Jurkat, Clone E6-1 (cell line): Measurements from ENCODE around the gene MEP1B.

Source experiments
- DNase-seq: peaks from one replicate; pipeline ENCODE4 v3.0.0-alpha.2; 2011; ENCODE audit warnings: low read depth, low spot score
- H3K4me3 ChIP-seq: 2 replicates; pipeline ENCODE4 v1.5.1; 2011; ENCODE audit warnings: mild to moderate bottlenecking, low read length, control low read depth, moderate library complexity

The MEP1B gene

GRCh38 chr18:32258148-32258547 is 68.3 kb downstream of the MEP1B start:
- H3K4me3 ChIP-seq: no peak overlapping the region
- no peak for DNase-seq

- DNase-seq: no peak
- no peak overlapping the region for H3K4me3 ChIP-seq
Measured at GRCh38 chr18:32258558-32259204, 68.8 kb downstream of the MEP1B start.

GRCh38 chr18:32259553-32259952 is 69.7 kb downstream of the MEP1B start:
- no peak for DNase-seq
- no peak overlapping the region for H3K4me3 ChIP-seq

GRCh38 chr18:32261003-32261402 is 71.2 kb downstream of the MEP1B start:
- no peak overlapping the region for H3K4me3 ChIP-seq
- no peak for DNase-seq

- no peak for DNase-seq
- no peak overlapping the region for H3K4me3 ChIP-seq
Measured at GRCh38 chr18:32262092-32262491, 72.3 kb downstream of the MEP1B start.

- H3K4me3 ChIP-seq: no peak overlapping the region
- no peak for DNase-seq
Measured at GRCh38 chr18:32264401-32264800, 74.6 kb downstream of the MEP1B start.

GRCh38 chr18:32267463-32267862 is 77.6 kb downstream of the MEP1B start:
- no peak overlapping the region for H3K4me3 ChIP-seq
- no peak for DNase-seq
